Naive thymus-derived CD4-positive, alpha-beta T cell (primary cell): ENCODE measurements around the gene KIAA0825. TPM values are rescaled to one million over a fixed set of nuclear protein-coding genes. Genes with fewer than 3 reads are reported as not detected.

Source experiments
- ATAC-seq: fragments of 150-1000 bp; cut with Tn5 transposase; 2 replicates; pipeline ENCODE4 v1.10.0; 2021; ENCODE audit warnings: mild to moderate bottlenecking, moderate library complexity
- CTCF ChIA-PET: fragments of 350-600 bp; sonication (Branson Sonifier 250); formaldehyde crosslinking; loops from one replicate; lab custom pipeline; 2021; ENCODE audit warnings: antibody characterized with exemption; lab: Charles Lee
- POLR2A ChIA-PET: fragments of 350-600 bp; sonication (Branson Sonifier 250); formaldehyde crosslinking; loops from one replicate; lab custom pipeline; 2021; ENCODE audit warnings: antibody characterized with exemption, inconsistent platforms; lab: Charles Lee
- DNase-seq, 9 donors: peaks; one replicate each; pipeline versions ENCODE4 v3.0.0 to v3.0.0-alpha.2; 2020 to 2022; ENCODE audit warnings: mixed read lengths in 1 of 9
- H3K27ac ChIP-seq: one replicate; pipeline ENCODE4 v1.7.0; 2013; ENCODE audit warnings: mild to moderate bottlenecking, low read depth, low read length, moderate library complexity
- H3K27me3 ChIP-seq, 2 donors: one replicate each; pipeline ENCODE4 v1.7.0; 2013; ENCODE audit warnings: low read length in 2 of 2, mild to moderate bottlenecking in 2 of 2, moderate library complexity in 2 of 2; ENCODE audit not compliant: control insufficient read depth in 2 of 2, insufficient read depth in 2 of 2
- H3K36me3 ChIP-seq, 3 experiments: 1 replicate in 2 of 3; 2 replicates in 1 of 3; pipeline ENCODE4 v1.7.0; 2013; ENCODE audit warnings: low read length in 3 of 3, mild to moderate bottlenecking in 3 of 3, moderate library complexity in 1 of 3; ENCODE audit not compliant: insufficient read depth in 3 of 3, control insufficient read depth in 2 of 3
- H3K4me1 ChIP-seq, 2 donors: one replicate each; pipeline ENCODE4 v1.7.0; 2013; ENCODE audit warnings: low read length in 2 of 2, mild to moderate bottlenecking in 2 of 2, moderate library complexity in 1 of 2; ENCODE audit not compliant: control insufficient read depth in 2 of 2, insufficient read depth in 2 of 2
- H3K4me3 ChIP-seq: 2 replicates; pipeline ENCODE4 v1.7.0; 2013; ENCODE audit warnings: mild to moderate bottlenecking, low read length
- H3K9me3 ChIP-seq, 3 experiments: 1 replicate in 2 of 3; 2 replicates in 1 of 3; pipeline ENCODE4 v1.7.0; 2013; ENCODE audit warnings: low read length in 3 of 3; ENCODE audit not compliant: control insufficient read depth in 2 of 3
- H3K27ac Mint-ChIP-seq, 9 donors: one replicate each; pipeline ENCODE4 v1.8.0; 2020 to 2022; ENCODE audit warnings: mixed read lengths in 9 of 9, mild to moderate bottlenecking in 8 of 9, moderate library complexity in 5 of 9, inconsistent platforms in 2 of 9
- H3K27me3 Mint-ChIP-seq, 5 donors: one replicate each; pipeline ENCODE4 v1.8.0; 2021 to 2022; ENCODE audit warnings: mixed read lengths in 5 of 5, mild to moderate bottlenecking in 1 of 5
- H3K36me3 Mint-ChIP-seq, 5 donors: one replicate each; pipeline ENCODE4 v1.8.0; 2020 to 2022; ENCODE audit warnings: mixed read lengths in 5 of 5, mild to moderate bottlenecking in 3 of 5, inconsistent platforms in 1 of 5
- H3K4me1 Mint-ChIP-seq, 7 donors: one replicate each; pipeline ENCODE4 v1.8.0; 2020 to 2022; ENCODE audit warnings: mixed read lengths in 7 of 7, mild to moderate bottlenecking in 3 of 7, inconsistent platforms in 1 of 7
- H3K4me3 Mint-ChIP-seq, 10 donors: one replicate each; pipeline ENCODE4 v1.8.0; 2020 to 2022; ENCODE audit warnings: mild to moderate bottlenecking in 10 of 10, mixed read lengths in 10 of 10, moderate library complexity in 6 of 10, inconsistent platforms in 2 of 10
- H3K9me3 Mint-ChIP-seq, 11 donors: one replicate each; pipeline ENCODE4 v1.8.0; 2020 to 2022; ENCODE audit warnings: mixed read lengths in 11 of 11, mild to moderate bottlenecking in 4 of 11, inconsistent platforms in 1 of 11, moderate library complexity in 1 of 11
- intact Hi-C, 2 donors: fragments of 100-400 bp; cut with micrococcal nuclease; formaldehyde crosslinking; loops; one replicate each; pipeline ENCODE4 v1.15.1; 2023
- polyA plus RNA-seq, 2 donors: library from polyadenylated mRNA; unstranded; fragments of 300-500 nt; fragmentation: Illumina TruSeq; gene quantifications; one replicate each; pipeline ENCODE4 v1.2.3, GENCODE V29; 2021
- total RNA-seq, 6 experiments: library from RNA in 5 of 6; stranded (reverse) in 5 of 6; gene quantifications; 1 replicate in 5 of 6; 2 replicates in 1 of 6; pipeline ENCODE4 v1.2.3 and lab custom pipeline; 2021 to 2026

KIAA0825 gene
- total and polyA plus RNA-seq, 7 experiments from 2014 or later: 0.38 to 3.2 (median 1.3) TPM

GRCh38 chr5:94522117-94522516 is 96.3 kb downstream of the KIAA0825 start:
- Histone ChIP-seq H3K27ac (no peak overlapping the region), H3K4me1 (no peaks in the 10 kb centered on the region), H3K27me3 (no peaks in the 10 kb centered on the region), H3K9me3 (no peaks in the 10 kb centered on the region), H3K4me3 (no peak overlapping the region), H3K36me3 (no peaks in the 10 kb centered on the region)
- Mint-ChIP-seq H3K4me3 (no peak overlapping the region), H3K9me3 (no peaks in the 10 kb centered on the region), H3K27me3 (peaks cover 0 to 5% (median 0%) of the 10 kb centered on the region in 5 donors), H3K36me3 (no peaks in the 10 kb centered on the region), H3K27ac (no peak overlapping the region), H3K4me1 (peaks cover 0 to 3% (median 0%) of the 10 kb centered on the region in 7 donors)
- CTCF ChIA-PET: no interaction called here
- no peak for ATAC-seq
- DNase-seq: no peak
- intact Hi-C loops: loop anchor here in 1 of 2 donors (10.0 kb wide), 1 partner anchor 393 kb away; no protein-coding TSS in a partner anchor
- POLR2A ChIA-PET: no interaction called here

DNA sequence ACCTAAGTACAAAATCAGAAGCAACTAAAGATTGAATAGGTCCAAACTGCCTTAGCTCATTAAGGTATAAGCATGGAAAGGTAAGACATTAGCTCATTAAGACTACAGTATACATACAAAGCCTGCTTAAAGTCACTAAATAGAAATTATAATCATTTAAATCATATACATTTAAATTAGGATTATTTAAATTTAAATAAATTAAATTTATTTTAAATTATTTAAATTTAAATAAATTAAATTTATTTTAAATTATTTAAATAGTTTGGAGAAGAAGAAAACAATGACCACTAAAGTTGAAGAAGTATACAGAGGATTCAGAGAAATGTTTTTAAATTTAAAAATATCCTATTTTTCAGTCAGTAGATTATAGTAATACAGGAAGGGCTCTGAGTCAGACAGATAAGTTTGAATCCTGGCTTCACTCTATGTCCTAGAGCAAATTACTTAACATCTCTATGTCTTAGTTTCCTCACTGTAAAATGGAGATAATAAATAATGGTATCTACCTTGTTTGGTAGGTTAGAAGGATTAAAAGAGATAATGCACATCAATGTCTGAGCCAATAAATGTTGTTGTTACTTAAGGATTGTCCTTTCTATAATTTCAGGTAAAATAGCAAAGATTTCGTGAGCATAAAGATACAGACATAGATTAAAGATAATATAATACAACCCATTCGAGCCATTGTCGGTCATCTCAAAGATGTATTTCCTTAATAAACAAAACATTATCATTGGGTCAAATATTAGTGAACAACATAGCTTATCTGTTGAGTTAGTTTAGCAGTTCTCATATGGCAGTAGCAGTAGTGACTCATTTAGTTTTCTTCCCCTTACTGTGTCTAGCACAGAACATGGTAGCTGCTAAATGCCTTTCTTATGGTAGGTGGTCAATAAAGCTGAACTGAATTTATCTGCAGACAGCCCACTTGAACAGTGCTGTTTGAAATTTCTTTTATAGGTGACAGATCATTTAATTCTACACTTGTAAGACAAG is 100.6 kb downstream of the KIAA0825 start:
- Histone ChIP-seq H3K27ac (no peak overlapping the region), H3K4me1 (no peaks in the 10 kb centered on the region), H3K36me3 (no peaks in the 10 kb centered on the region), H3K9me3 (no peaks in the 10 kb centered on the region), H3K27me3 (no peaks in the 10 kb centered on the region), H3K4me3 (no peak overlapping the region)
- H3K9me3 Mint-ChIP-seq: no peaks in the 10 kb centered on the region
- H3K4me1 Mint-ChIP-seq: no peaks in the 10 kb centered on the region
- ATAC-seq (no peak), DNase-seq (no peak)
- H3K36me3 Mint-ChIP-seq: no peaks in the 10 kb centered on the region
- intact Hi-C loops: no loop called here
- peaks cover 0 to 5% (median 0%) of the 10 kb centered on the region in 5 donors for H3K27me3 Mint-ChIP-seq
- H3K4me3 Mint-ChIP-seq: no peak overlapping the region
- H3K27ac Mint-ChIP-seq: no peak overlapping the region
- ChIA-PET CTCF (interaction anchor here (0.6 kb wide), 1 partner anchor 47 kb away, joined by 3 read pairs; no protein-coding TSS in a partner anchor), POLR2A (no interaction called here)

DNA sequence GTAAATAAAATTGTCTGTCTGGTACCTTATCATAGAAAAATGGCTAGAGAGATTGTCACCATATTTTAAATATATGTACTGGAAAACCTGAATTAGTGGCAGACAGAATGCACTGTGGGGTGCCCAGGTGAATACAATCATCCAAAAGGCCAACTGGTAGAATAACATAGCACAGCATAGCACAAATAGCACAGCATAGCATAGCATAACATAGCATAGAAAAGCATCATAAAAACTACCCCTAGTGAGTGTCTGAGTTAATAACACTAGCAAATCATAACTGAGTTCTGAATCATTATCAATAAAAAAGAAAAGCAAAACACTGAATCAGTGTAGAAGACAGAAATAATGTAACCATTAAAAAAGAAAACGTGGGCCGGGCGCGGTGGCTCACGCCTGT is 102.3 kb downstream of the KIAA0825 start:
- DNase-seq (no peak), ATAC-seq (no peak)
- no peaks in the 10 kb centered on the region for H3K4me1 ChIP-seq
- CTCF ChIA-PET: no interaction called here
- Mint-ChIP-seq H3K36me3 (no peaks in the 10 kb centered on the region), H3K4me1 (no peaks in the 10 kb centered on the region), H3K9me3 (no peaks in the 10 kb centered on the region), H3K27me3 (peaks cover 0 to 5% (median 0%) of the 10 kb centered on the region in 5 donors), H3K27ac (no peak overlapping the region), H3K4me3 (no peak overlapping the region)
- POLR2A ChIA-PET: no interaction called here
- no peak overlapping the region for H3K27ac ChIP-seq
- H3K36me3 ChIP-seq: no peaks in the 10 kb centered on the region
- intact Hi-C loops: no loop called here
- H3K9me3 ChIP-seq: no peaks in the 10 kb centered on the region
- H3K4me3 ChIP-seq: no peak overlapping the region
- H3K27me3 ChIP-seq: no peaks in the 10 kb centered on the region

- Mint-ChIP-seq H3K36me3 (no peaks in the 10 kb centered on the region), H3K27ac (no peak overlapping the region), H3K9me3 (no peaks in the 10 kb centered on the region), H3K4me1 (no peaks in the 10 kb centered on the region), H3K4me3 (no peak overlapping the region), H3K27me3 (no peaks in the 10 kb centered on the region)
- Histone ChIP-seq H3K36me3 (no peaks in the 10 kb centered on the region), H3K27me3 (no peaks in the 10 kb centered on the region), H3K4me1 (no peaks in the 10 kb centered on the region), H3K27ac (no peak overlapping the region), H3K9me3 (no peaks in the 10 kb centered on the region), H3K4me3 (no peak overlapping the region)
- POLR2A ChIA-PET: no interaction called here
- CTCF ChIA-PET: no interaction called here
- intact Hi-C loops: no loop called here
- ATAC-seq (no peak), DNase-seq (no peak)
Measured at GRCh38 chr5:94508461-94509148, 109.8 kb downstream of the KIAA0825 start.

GRCh38 chr5:94505327-94506068 is 112.9 kb downstream of the KIAA0825 start:
- no peak overlapping the region for H3K27ac Mint-ChIP-seq
- H3K27me3 ChIP-seq: no peaks in the 10 kb centered on the region
- POLR2A ChIA-PET: no interaction called here

GRCh38 chr5:94503677-94504076 is 114.7 kb downstream of the KIAA0825 start:
- no peak overlapping the region for H3K27ac Mint-ChIP-seq
- CTCF ChIA-PET: no interaction called here

More at GRCh38 chr5:94505327-94506068, 112.9 kb downstream of the KIAA0825 start:
- Mint-ChIP-seq H3K27me3 (no peaks in the 10 kb centered on the region), H3K9me3 (no peaks in the 10 kb centered on the region), H3K36me3 (no peaks in the 10 kb centered on the region), H3K4me3 (no peak overlapping the region), H3K4me1 (no peaks in the 10 kb centered on the region)
- Histone ChIP-seq H3K9me3 (no peaks in the 10 kb centered on the region), H3K4me1 (no peaks in the 10 kb centered on the region), H3K27ac (no peak overlapping the region), H3K36me3 (no peaks in the 10 kb centered on the region), H3K4me3 (no peak overlapping the region)
- CTCF ChIA-PET: interaction anchor here (0.7 kb wide), 1 partner anchor 157 kb away, joined by 4 read pairs; no protein-coding TSS in a partner anchor
- ATAC-seq (no peak), DNase-seq (no peak)
- intact Hi-C loops: no loop called here

More at GRCh38 chr5:94503677-94504076, 114.7 kb downstream of the KIAA0825 start:
- no peaks in the 10 kb centered on the region for H3K27me3 ChIP-seq
- no peaks in the 10 kb centered on the region for H3K4me1 ChIP-seq
- Mint-ChIP-seq H3K4me1 (no peaks in the 10 kb centered on the region), H3K36me3 (no peaks in the 10 kb centered on the region), H3K9me3 (no peaks in the 10 kb centered on the region), H3K27me3 (no peaks in the 10 kb centered on the region), H3K4me3 (no peak overlapping the region)
- POLR2A ChIA-PET: no interaction called here
- intact Hi-C loops: no loop called here
- H3K36me3 ChIP-seq: no peaks in the 10 kb centered on the region
- DNase-seq (no peak), ATAC-seq (no peak)
- H3K4me3 ChIP-seq: no peak overlapping the region
- H3K27ac ChIP-seq: no peak overlapping the region
- no peaks in the 10 kb centered on the region for H3K9me3 ChIP-seq
